Measurements from ENCODE around the gene PLEKHA5.
"Not testable (repeated sequence)": the region's sequence is repeated elsewhere in the genome, so short reads cannot be mapped to it uniquely, and the experiment has no call there.

Gene PLEKHA5

GRCh38 chr12:19277711-19278110 lies 148.2 kb downstream of the PLEKHA5 start:
- DNase-seq (ENCODE audit: low read depth): no peak

- DNase-seq (ENCODE audit: low read depth): no peak
These were observed 148.9 kb downstream of the PLEKHA5 start for GRCh38 chr12:19278407-19278806.

- no peak for DNase-seq (ENCODE audit: low read depth)
These were observed 152.7 kb downstream of the PLEKHA5 start for GRCh38 chr12:19282133-19282699.

- DNase-seq (ENCODE audit: low read depth): no peak
These were observed 155.1 kb downstream of the PLEKHA5 start for GRCh38 chr12:19284658-19285057.

- no peak for DNase-seq (ENCODE audit: low read depth)
These were observed 156.4 kb downstream of the PLEKHA5 start for GRCh38 chr12:19285793-19286448.

GRCh38 chr12:19287302-19287701 lies 157.8 kb downstream of the PLEKHA5 start:
- no peak for DNase-seq (ENCODE audit: low read depth)

- no peak for DNase-seq (ENCODE audit: low read depth)
These were observed 158.6 kb downstream of the PLEKHA5 start for GRCh38 chr12:19288161-19288560.

- peak; percentile 16 for DNase-seq (ENCODE audit: low read depth)
These were observed 159.2 kb downstream of the PLEKHA5 start for GRCh38 chr12:19288603-19289244.

GRCh38 chr12:19298836-19299605 lies 169.5 kb downstream of the PLEKHA5 start:
- no peak for DNase-seq (ENCODE audit: low read depth)

GRCh38 chr12:19299765-19300164 lies 170.2 kb downstream of the PLEKHA5 start:
- no peak for DNase-seq (ENCODE audit: low read depth)

GRCh38 chr12:19301223-19301622 lies 171.7 kb downstream of the PLEKHA5 start:
- no peak for DNase-seq (ENCODE audit: low read depth)

- no peak for DNase-seq (ENCODE audit: low read depth)
These were observed 172.2 kb downstream of the PLEKHA5 start for GRCh38 chr12:19301688-19302087.

- DNase-seq (ENCODE audit: low read depth): no peak
These were observed 172.6 kb downstream of the PLEKHA5 start for GRCh38 chr12:19302100-19302640.

- no peak for DNase-seq (ENCODE audit: low read depth)
These were observed 174.0 kb downstream of the PLEKHA5 start for GRCh38 chr12:19303496-19303895.

GRCh38 chr12:19304149-19304750 lies 174.7 kb downstream of the PLEKHA5 start:
- DNase-seq (ENCODE audit: low read depth): no peak

GRCh38 chr12:19305621-19306020 lies 176.1 kb downstream of the PLEKHA5 start:
- not testable (repeated sequence) for DNase-seq (ENCODE audit: low read depth)

- no peak for DNase-seq (ENCODE audit: low read depth)
These were observed 176.8 kb downstream of the PLEKHA5 start for GRCh38 chr12:19306366-19306765.

GRCh38 chr12:19307451-19307850 lies 177.9 kb downstream of the PLEKHA5 start:
- DNase-seq (ENCODE audit: low read depth): no peak

- no peak for DNase-seq (ENCODE audit: low read depth)
These were observed 181.6 kb downstream of the PLEKHA5 start for GRCh38 chr12:19311165-19311564.

GRCh38 chr12:19312637-19313036 lies 183.1 kb downstream of the PLEKHA5 start:
- no peak for DNase-seq (ENCODE audit: low read depth)

- no peak for DNase-seq (ENCODE audit: low read depth)
These were observed 186.9 kb downstream of the PLEKHA5 start for GRCh38 chr12:19316425-19316824.

- DNase-seq (ENCODE audit: low read depth): no peak
These were observed 192.8 kb downstream of the PLEKHA5 start for GRCh38 chr12:19322376-19322775.

All from fibroblast of gingiva (primary cell).